Naive thymus-derived CD4-positive, alpha-beta T cell (primary cell): ENCODE measurements around the gene ADGRF4. TPM values are rescaled to one million over a fixed set of nuclear protein-coding genes. Genes with fewer than 3 reads are reported as not detected.

ENCODE experiments used
- ATAC-seq: fragments of 150-1000 bp; cut with Tn5 transposase; 2 replicates; pipeline ENCODE4 v1.10.0; 2021; ENCODE audit warnings: mild to moderate bottlenecking, moderate library complexity
- CTCF ChIA-PET: fragments of 350-600 bp; sonication (Branson Sonifier 250); formaldehyde crosslinking; loops from one replicate; lab custom pipeline; 2021; ENCODE audit warnings: antibody characterized with exemption; lab: Charles Lee
- POLR2A ChIA-PET: fragments of 350-600 bp; sonication (Branson Sonifier 250); formaldehyde crosslinking; loops from one replicate; lab custom pipeline; 2021; ENCODE audit warnings: antibody characterized with exemption, inconsistent platforms; lab: Charles Lee
- DNase-seq, 9 donors: peaks; one replicate each; pipeline versions ENCODE4 v3.0.0 to v3.0.0-alpha.2; 2020 to 2022; ENCODE audit warnings: mixed read lengths in 1 of 9
- H3K27ac ChIP-seq: one replicate; pipeline ENCODE4 v1.7.0; 2013; ENCODE audit warnings: mild to moderate bottlenecking, low read depth, low read length, moderate library complexity
- H3K27me3 ChIP-seq, 2 donors: one replicate each; pipeline ENCODE4 v1.7.0; 2013; ENCODE audit warnings: low read length in 2 of 2, mild to moderate bottlenecking in 2 of 2, moderate library complexity in 2 of 2; ENCODE audit not compliant: control insufficient read depth in 2 of 2, insufficient read depth in 2 of 2
- H3K36me3 ChIP-seq, 3 experiments: 1 replicate in 2 of 3; 2 replicates in 1 of 3; pipeline ENCODE4 v1.7.0; 2013; ENCODE audit warnings: low read length in 3 of 3, mild to moderate bottlenecking in 3 of 3, moderate library complexity in 1 of 3; ENCODE audit not compliant: insufficient read depth in 3 of 3, control insufficient read depth in 2 of 3
- H3K4me1 ChIP-seq, 2 donors: one replicate each; pipeline ENCODE4 v1.7.0; 2013; ENCODE audit warnings: low read length in 2 of 2, mild to moderate bottlenecking in 2 of 2, moderate library complexity in 1 of 2; ENCODE audit not compliant: control insufficient read depth in 2 of 2, insufficient read depth in 2 of 2
- H3K4me3 ChIP-seq: 2 replicates; pipeline ENCODE4 v1.7.0; 2013; ENCODE audit warnings: mild to moderate bottlenecking, low read length
- H3K9me3 ChIP-seq, 3 experiments: 1 replicate in 2 of 3; 2 replicates in 1 of 3; pipeline ENCODE4 v1.7.0; 2013; ENCODE audit warnings: low read length in 3 of 3; ENCODE audit not compliant: control insufficient read depth in 2 of 3
- H3K27ac Mint-ChIP-seq, 9 donors: one replicate each; pipeline ENCODE4 v1.8.0; 2020 to 2022; ENCODE audit warnings: mixed read lengths in 9 of 9, mild to moderate bottlenecking in 8 of 9, moderate library complexity in 5 of 9, inconsistent platforms in 2 of 9
- H3K27me3 Mint-ChIP-seq, 5 donors: one replicate each; pipeline ENCODE4 v1.8.0; 2021 to 2022; ENCODE audit warnings: mixed read lengths in 5 of 5, mild to moderate bottlenecking in 1 of 5
- H3K36me3 Mint-ChIP-seq, 5 donors: one replicate each; pipeline ENCODE4 v1.8.0; 2020 to 2022; ENCODE audit warnings: mixed read lengths in 5 of 5, mild to moderate bottlenecking in 3 of 5, inconsistent platforms in 1 of 5
- H3K4me1 Mint-ChIP-seq, 7 donors: one replicate each; pipeline ENCODE4 v1.8.0; 2020 to 2022; ENCODE audit warnings: mixed read lengths in 7 of 7, mild to moderate bottlenecking in 3 of 7, inconsistent platforms in 1 of 7
- H3K4me3 Mint-ChIP-seq, 10 donors: one replicate each; pipeline ENCODE4 v1.8.0; 2020 to 2022; ENCODE audit warnings: mild to moderate bottlenecking in 10 of 10, mixed read lengths in 10 of 10, moderate library complexity in 6 of 10, inconsistent platforms in 2 of 10
- H3K9me3 Mint-ChIP-seq, 11 donors: one replicate each; pipeline ENCODE4 v1.8.0; 2020 to 2022; ENCODE audit warnings: mixed read lengths in 11 of 11, mild to moderate bottlenecking in 4 of 11, inconsistent platforms in 1 of 11, moderate library complexity in 1 of 11
- intact Hi-C, 2 donors: fragments of 100-400 bp; cut with micrococcal nuclease; formaldehyde crosslinking; loops; one replicate each; pipeline ENCODE4 v1.15.1; 2023
- polyA plus RNA-seq, 2 donors: library from polyadenylated mRNA; unstranded; fragments of 300-500 nt; fragmentation: Illumina TruSeq; gene quantifications; one replicate each; pipeline ENCODE4 v1.2.3, GENCODE V29; 2021
- total RNA-seq, 6 experiments: library from RNA in 5 of 6; stranded (reverse) in 5 of 6; gene quantifications; 1 replicate in 5 of 6; 2 replicates in 1 of 6; pipeline ENCODE4 v1.2.3 and lab custom pipeline; 2021 to 2026

The ADGRF4 gene, protein sequence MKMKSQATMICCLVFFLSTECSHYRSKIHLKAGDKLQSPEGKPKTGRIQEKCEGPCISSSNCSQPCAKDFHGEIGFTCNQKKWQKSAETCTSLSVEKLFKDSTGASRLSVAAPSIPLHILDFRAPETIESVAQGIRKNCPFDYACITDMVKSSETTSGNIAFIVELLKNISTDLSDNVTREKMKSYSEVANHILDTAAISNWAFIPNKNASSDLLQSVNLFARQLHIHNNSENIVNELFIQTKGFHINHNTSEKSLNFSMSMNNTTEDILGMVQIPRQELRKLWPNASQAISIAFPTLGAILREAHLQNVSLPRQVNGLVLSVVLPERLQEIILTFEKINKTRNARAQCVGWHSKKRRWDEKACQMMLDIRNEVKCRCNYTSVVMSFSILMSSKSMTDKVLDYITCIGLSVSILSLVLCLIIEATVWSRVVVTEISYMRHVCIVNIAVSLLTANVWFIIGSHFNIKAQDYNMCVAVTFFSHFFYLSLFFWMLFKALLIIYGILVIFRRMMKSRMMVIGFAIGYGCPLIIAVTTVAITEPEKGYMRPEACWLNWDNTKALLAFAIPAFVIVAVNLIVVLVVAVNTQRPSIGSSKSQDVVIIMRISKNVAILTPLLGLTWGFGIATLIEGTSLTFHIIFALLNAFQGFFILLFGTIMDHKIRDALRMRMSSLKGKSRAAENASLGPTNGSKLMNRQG
- total RNA-seq (not detected), polyA plus RNA-seq (not detected), total RNA-seq (lab: John Stamatoyannopoulos, UW) (not detected)

DNA sequence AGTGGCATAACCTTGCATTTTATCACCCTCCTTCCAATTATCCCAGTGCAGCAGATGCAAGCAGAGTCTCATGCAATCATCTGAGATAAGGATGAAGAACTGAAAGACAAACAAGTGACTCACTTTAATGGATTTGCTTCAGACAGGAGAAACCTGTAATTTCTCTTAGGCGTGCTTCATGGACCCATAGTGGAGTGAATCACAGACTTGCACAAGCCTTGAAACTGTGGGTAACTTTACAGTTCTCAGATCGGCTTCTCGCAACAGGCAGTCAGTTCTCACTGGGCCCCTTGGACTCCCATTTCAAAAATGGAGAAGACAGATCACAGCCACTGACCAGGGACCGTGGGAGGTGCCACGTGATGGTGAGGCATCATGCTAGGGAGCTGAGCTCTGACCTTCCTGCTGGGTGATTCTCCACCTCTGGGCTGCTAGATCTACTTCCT is at the start of gene ADGRF4:
Gene ADGRF4 (plus strand): TSS at position 239 of the 446 bp plus-strand sequence. CDS start 8,666 bp downstream, outside the sequence.
- Histone ChIP-seq H3K9me3 (no peaks in the 10 kb centered on the region), H3K4me1 (no peaks in the 10 kb centered on the region), H3K27ac (no peak within 1 kb of the TSS), H3K36me3 (no peaks in the 10 kb centered on the region), H3K27me3 (no peaks in the 10 kb centered on the region), H3K4me3 (no peak within 1 kb of the TSS)
- H3K4me3 Mint-ChIP-seq, result no peak within 1 kb of the TSS
- no peak for ATAC-seq
- ChIA-PET CTCF (interaction anchor here (0.9 kb wide), 1 partner anchor 221 kb away, joined by 3 read pairs; the partner anchor contains the start of gene CD2AP), POLR2A (no interaction called here)
- H3K36me3 Mint-ChIP-seq, result no peaks in the 10 kb centered on the region
- H3K27ac Mint-ChIP-seq, result no peak within 1 kb of the TSS
- intact Hi-C loops, result no loop called here
- DNase-seq, result no peak
- H3K27me3 Mint-ChIP-seq, result peaks cover 0 to 5% (median 3%) of the 10 kb centered on the region in 5 donors
- H3K4me1 Mint-ChIP-seq, result peaks cover 0 to 8% (median 0%) of the 10 kb centered on the region in 7 donors
- H3K9me3 Mint-ChIP-seq, result no peaks in the 10 kb centered on the region

DNA sequence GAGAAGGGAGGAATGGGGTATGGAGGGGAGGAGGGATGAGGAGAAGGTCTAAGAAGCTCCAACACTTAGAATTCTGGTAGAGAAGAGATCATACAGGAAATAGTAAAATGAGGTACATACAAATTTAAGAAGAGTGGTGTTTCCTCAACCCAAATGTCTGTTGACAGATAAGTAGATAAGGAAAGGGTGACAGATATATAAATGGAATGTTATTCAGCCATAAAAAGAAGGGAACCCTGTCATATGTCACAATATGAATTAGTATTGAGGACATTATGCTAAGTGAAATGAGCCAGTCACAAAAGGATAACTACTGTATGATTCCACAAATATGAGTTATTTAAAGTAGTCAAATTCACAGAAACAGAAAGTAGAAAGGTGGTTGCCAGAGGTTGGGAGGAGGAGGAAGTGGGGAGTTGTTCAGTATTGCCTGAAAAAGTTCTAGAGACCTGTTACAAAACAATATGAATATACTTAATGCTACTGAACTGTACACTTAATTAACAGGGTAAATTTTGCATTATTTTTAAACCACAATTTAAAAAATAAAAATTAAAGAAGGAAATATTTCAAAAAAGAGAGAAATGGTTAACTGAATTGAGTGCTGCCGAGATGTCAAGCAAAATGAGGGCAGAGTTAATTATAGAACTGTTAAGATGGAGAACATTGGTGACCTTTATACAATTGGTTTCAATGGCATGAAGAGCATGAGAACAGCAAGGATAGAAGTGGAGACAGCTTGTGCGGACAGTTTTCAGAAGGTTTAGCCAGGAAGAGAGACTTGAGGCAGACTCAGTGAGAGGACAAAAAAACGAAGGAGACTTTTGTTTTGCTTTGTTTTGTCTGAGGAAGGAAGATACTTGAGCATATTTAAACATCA is 47.6 kb upstream of the ADGRF4 start:
- peaks cover 0 to 2% (median 0%) of the 10 kb centered on the region in 5 donors for H3K27me3 Mint-ChIP-seq
- DNase-seq (peak in 1 of 9 donors; percentile 4), ATAC-seq (no peak)
- intact Hi-C loops, result loop anchor here in 1 of 2 donors (5.0 kb wide), 1 partner anchor 82 kb away; no protein-coding TSS in a partner anchor
- H3K9me3 Mint-ChIP-seq, result no peaks in the 10 kb centered on the region
- Histone ChIP-seq H3K36me3 (no peaks in the 10 kb centered on the region), H3K4me1 (no peaks in the 10 kb centered on the region), H3K27me3 (no peaks in the 10 kb centered on the region), H3K4me3 (no peak overlapping the region), H3K27ac (no peak overlapping the region), H3K9me3 (no peaks in the 10 kb centered on the region)
- no peak overlapping the region for H3K27ac Mint-ChIP-seq
- H3K4me3 Mint-ChIP-seq, result no peak overlapping the region
- CTCF ChIA-PET, result no interaction called here
- POLR2A ChIA-PET, result no interaction called here
- peaks cover 0 to 5% (median 0%) of the 10 kb centered on the region in 7 donors for H3K4me1 Mint-ChIP-seq
- H3K36me3 Mint-ChIP-seq, result no peaks in the 10 kb centered on the region

DNA sequence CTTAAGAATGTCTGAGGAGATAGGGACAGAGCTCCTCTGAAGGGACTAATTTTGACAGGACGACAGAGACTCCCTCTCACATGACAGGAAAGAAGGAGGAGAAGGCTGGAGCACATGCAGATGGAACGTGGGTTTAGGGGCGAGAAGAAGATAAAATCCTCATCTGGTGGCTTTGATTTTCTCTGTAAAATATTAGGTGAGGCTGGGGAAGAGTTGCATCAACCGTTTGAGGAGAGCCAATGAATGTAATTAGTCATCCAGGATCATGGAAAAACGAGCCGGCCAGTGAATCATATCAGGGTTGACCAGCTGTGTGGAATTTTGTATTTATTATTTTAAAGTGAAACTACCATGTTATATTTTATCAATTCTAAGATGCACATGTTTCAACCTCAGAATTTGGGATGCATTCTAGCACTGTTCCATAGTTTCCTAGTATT is 46.9 kb upstream of the ADGRF4 start:
- Histone ChIP-seq H3K9me3 (no peaks in the 10 kb centered on the region), H3K27ac (no peak overlapping the region), H3K4me3 (no peak overlapping the region), H3K4me1 (no peaks in the 10 kb centered on the region), H3K27me3 (no peaks in the 10 kb centered on the region), H3K36me3 (no peaks in the 10 kb centered on the region)
- Mint-ChIP-seq H3K36me3 (no peaks in the 10 kb centered on the region), H3K9me3 (no peaks in the 10 kb centered on the region), H3K27ac (no peak overlapping the region), H3K4me3 (no peak overlapping the region), H3K4me1 (peaks cover 0 to 11% (median 0%) of the 10 kb centered on the region in 7 donors), H3K27me3 (peaks cover 0 to 6% (median 0%) of the 10 kb centered on the region in 5 donors)
- DNase-seq (no peak), ATAC-seq (no peak)
- ChIA-PET CTCF (no interaction called here), POLR2A (no interaction called here)
- intact Hi-C loops, result loop anchor here in 1 of 2 donors (5.0 kb wide), 1 partner anchor 81 kb away; no protein-coding TSS in a partner anchor

DNA sequence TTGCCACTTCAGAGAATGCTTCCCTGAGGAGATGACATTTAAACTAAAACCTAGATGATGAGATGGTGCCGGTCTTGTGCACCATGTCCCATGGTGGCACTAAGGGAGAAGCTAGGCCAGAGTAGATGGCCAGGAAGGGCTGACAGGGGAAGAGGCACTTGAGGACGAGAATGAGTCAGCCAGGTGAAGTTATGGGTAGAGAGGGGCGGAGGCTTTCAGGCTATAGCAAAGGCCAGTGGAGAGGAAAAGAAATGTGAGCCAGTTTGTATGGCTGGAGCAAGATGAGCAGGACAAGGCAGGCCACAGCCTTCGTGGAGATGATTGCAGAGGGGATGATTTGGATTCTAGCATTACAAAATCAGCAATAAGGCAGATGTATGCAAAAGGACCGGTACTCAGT is 44.7 kb upstream of the ADGRF4 start:
- no peaks in the 10 kb centered on the region for H3K36me3 Mint-ChIP-seq
- no peaks in the 10 kb centered on the region for H3K9me3 ChIP-seq
- DNase-seq (no peak), ATAC-seq (no peak)
- peaks cover 0 to 15% (median 0%) of the 10 kb centered on the region in 5 donors for H3K27me3 Mint-ChIP-seq
- intact Hi-C loops, result loop anchor here in 1 of 2 donors (5.0 kb wide), 1 partner anchor 79 kb away; no protein-coding TSS in a partner anchor
- no peaks in the 10 kb centered on the region for H3K27me3 ChIP-seq
- H3K9me3 Mint-ChIP-seq, result no peaks in the 10 kb centered on the region
- no peak overlapping the region for H3K4me3 Mint-ChIP-seq
- H3K4me3 ChIP-seq, result no peak overlapping the region
- H3K27ac Mint-ChIP-seq, result no peak overlapping the region
- peaks cover 0 to 10% (median 0%) of the 10 kb centered on the region in 7 donors for H3K4me1 Mint-ChIP-seq
- ChIA-PET CTCF (no interaction called here), POLR2A (no interaction called here)
- no peak overlapping the region for H3K27ac ChIP-seq
- no peaks in the 10 kb centered on the region for H3K36me3 ChIP-seq
- H3K4me1 ChIP-seq, result no peaks in the 10 kb centered on the region

DNA sequence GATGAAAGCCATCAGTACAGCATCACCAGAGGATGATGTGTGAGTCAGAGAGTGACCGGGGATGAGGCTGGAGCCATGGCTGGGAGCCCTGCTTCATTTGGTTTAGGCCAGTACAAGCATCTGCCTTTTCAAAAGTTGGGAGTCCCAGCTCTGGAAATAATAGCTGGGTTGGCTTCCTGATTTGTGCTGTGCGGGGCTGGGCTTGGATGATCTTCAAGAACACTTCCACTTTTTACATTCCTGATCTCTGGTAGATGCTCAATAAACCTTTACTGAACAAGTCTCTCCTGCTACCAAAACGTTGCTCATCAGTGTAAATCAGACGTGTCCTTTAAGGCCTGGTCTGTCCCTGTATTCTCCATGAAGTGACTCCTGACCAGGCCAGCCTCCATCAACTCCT is 44.1 kb upstream of the ADGRF4 start:
- DNase-seq (no peak), ATAC-seq (no peak)
- peaks cover 0 to 10% (median 0%) of the 10 kb centered on the region in 7 donors for H3K4me1 Mint-ChIP-seq
- no peaks in the 10 kb centered on the region for H3K9me3 Mint-ChIP-seq
- H3K36me3 Mint-ChIP-seq, result no peaks in the 10 kb centered on the region
- peaks cover 0 to 15% (median 0%) of the 10 kb centered on the region in 5 donors for H3K27me3 Mint-ChIP-seq
- intact Hi-C loops, result loop anchor here in 1 of 2 donors (5.0 kb wide), 1 partner anchor 78 kb away; no protein-coding TSS in a partner anchor
- no peaks in the 10 kb centered on the region for H3K4me1 ChIP-seq
- no peak overlapping the region for H3K4me3 ChIP-seq
- no peaks in the 10 kb centered on the region for H3K27me3 ChIP-seq
- ChIA-PET POLR2A (no interaction called here), CTCF (no interaction called here)
- no peak overlapping the region for H3K27ac Mint-ChIP-seq
- H3K4me3 Mint-ChIP-seq, result no peak overlapping the region
- H3K9me3 ChIP-seq, result no peaks in the 10 kb centered on the region
- no peaks in the 10 kb centered on the region for H3K36me3 ChIP-seq
- no peak overlapping the region for H3K27ac ChIP-seq
